Amygdala (tissue), 56 donors: Measurements from ENCODE around the gene DOLPP1.
A peak's percentile ranks its signal among the peaks of the same experiment; 100 is the strongest.

Experiments
- DNase-seq, 56 donors: peaks; one replicate each; lab custom pipeline; 2025; lab: John Stamatoyannopoulos, UW

DOLPP1 gene

DNA sequence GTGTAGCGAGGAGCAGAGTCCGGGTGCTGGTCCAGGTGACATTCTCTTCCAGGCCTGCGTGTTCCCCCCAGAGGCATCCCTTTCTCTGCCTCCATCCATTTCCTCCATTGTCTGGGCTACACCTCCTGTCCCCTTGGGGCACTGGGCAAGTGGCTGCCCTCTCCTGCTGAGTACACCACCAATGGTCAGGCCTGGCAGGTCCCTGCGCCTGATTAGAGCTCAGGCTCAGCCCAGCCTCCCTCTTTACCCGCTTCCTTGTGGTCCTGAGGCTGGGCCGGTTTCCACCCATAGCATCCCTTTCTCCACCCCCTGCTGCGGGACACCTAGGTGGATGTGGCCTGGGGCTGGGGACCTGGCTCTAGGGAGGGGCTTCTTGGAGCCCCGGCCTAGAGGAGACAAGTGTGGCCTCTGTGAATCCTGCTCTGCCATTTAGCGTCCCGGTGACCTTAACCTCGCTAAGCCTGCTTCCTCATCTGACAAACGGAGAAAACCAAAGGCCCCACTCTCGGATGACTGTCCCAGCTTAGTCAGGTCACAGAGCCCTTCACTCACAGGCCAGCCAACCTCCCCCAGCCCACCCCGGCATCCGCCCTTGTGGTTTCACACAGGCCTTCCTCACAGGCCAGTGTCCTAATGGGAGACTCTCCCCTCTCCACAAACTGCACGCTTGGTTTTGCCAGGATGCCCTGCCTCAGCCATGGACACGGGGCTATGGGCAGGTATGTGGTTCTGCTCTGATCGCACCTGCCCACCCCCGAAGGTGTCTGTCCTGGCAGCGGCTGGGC is 12.9 kb downstream of the DOLPP1 start:
- no peak for DNase-seq

DNA sequence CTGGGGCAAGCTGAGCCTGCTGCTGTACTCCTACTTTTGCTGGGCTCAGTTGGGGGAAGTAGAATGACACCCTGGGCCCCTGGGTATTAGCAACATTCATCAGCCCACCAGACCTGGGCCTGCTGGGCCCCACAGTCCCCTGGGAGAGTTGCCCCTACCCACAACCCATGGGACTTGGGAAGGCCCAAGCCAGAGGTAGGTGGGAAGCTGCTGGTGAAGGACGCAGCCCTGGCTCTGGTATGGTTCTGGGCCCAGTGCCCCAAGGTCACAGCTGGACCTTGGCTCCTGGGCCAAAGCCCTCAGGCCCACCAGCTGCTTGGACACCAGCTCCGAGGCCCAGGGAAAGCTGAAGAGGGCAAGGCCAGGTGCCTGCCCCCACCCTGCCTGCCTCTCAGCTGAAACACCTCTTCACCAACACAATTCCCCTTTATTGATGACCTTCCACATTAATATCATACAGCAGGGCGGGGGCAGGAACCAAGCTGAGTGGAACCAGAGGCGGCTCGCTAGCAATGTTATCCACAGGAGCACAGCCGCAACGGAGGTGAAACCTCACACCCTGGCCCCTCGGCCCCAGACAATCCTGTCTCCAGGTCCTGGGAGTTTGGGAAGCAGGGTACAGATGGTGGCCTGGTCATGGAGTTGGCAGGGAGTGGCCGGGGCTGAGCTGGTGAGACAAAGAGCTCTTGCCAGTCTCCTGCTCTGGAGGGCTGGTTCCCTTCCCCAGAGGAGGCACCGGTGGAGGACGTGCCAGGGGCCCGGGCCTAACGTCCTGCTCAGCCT is 13.7 kb downstream of the DOLPP1 start:
- no peak for DNase-seq

DNA sequence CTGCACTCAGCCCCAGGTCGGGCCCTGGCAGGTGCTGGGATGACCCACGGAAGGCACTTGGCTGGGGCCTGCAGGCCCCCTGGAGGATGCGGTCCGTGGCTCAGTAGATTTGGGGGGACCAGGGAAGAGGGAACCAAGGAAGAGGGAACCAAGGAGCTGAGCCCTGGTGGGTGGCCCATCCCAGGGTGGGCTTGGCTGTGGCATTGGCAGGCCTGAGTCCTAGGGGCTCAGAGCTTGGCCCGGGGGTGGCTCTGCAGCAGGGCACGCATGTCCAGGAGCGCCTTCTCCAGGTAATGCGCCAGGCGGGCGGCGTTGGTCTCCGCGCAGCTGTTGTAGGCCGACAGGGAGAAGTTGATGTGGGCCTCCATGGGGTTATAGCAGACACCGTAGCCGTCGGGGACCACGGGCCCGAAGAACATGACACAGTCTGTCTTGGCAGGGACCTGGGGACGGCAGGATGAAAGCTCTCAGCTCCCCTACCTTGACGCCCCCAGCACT is 14.3 kb downstream of the DOLPP1 start:
- DNase-seq: no peak

DNA sequence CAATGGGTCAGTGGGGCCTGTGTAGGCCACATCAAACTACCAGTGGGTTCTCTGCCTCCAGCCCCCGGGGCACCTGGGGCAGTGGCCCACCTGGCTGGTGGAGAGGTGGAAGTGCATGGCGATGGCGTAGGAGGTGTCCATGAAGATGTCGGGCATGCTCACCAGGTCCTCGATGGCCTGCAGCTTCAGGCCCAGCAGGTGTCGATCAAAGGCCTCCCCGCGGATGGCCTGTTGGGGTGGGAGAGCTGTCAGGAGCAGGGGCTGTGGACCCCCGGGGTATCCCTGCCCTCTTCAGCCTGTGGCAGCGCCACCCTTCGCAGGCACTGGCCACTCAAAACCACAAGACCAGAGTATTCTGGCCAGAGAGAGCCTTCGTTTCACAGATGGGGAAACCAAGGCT is 15.0 kb downstream of the DOLPP1 start:
- DNase-seq: no peak

DNA sequence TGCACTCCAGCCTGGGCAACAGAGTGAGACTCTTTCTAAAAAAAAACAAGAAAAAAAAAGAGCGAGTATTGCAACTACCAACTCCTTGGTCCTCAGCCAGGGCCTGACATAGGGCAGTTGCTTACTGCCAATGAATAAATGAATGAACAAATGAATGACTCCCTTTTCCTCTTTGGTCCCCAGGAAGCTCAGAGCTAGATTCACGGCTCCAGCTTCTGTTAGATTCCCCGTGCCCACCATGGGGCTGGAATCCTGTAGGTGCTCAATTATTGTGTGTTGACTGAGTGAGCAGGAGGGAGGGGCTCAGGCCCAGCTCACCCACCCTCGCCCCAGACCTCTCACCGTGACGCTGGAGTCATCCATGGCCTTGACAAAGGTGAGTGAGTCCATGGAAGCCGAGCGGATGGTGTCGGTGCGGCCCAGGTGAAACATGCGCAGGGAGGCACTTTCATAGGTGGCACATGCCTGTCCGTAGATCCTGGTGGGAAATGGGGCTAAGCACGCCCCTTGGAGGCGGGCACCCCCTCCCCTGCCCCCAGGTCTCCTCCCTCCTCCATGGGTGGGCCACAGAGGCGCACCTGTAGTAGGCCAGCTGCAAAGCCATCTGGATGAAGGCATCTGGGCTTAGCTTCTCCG is 16.9 kb downstream of the DOLPP1 start:
- DNase-seq: no peak

DNA sequence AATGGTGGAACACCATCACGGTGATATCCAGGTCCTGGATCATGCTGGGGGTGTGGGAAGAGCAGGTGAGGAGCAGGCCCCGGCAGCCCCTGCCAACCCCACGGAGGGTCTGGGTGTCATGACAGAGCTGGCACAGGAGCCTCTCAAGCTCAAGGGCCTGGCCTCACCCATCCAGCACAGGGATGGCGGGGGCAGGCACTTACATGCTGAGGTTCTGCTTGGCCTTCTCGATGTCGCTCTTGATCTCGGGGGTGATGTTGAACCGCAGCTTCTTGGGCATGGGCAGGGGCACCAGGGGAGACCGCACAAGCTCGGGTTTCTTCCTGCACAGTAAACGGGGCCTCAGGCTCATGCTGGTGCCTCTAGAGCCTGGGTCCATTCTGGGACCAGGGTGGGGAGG is 17.4 kb downstream of the DOLPP1 start:
- DNase-seq: no peak

DNA sequence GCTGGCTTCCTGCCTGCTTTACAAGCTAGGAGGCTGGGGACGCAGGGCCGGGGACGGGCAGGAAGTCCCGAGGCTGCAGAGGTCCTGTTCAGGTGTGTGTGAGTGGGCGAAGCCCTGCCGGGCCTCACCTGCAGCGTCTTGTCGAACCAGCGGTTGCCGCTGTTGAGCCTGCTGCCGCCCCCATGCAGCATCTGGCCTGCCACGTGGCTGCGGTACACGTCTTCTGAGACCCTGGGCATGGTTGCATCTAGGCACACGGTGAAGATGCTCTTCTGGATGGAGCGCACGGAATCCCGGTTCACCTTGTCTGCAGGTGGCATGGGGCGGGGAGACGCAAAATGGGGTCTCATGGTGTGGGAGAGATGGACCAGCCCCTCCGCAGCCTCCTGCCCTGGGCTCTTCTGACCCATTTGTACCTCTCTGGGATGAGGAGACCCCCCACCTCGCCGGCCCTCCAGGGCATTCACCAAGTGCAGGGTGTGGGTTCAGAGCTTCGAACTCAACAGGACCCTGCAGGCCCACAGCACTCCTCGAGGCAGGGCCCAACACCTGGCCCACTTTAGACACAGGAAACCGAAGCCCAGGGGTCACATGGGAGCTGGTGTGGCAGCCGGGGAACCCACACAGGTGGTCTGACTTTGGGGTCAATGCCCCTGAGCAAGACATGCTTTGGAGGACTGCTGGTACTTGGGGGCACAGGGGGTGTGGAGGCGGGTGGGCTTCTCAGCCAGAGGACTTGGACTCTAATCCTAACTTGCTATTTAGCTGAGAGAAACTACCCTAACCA is 19.7 kb downstream of the DOLPP1 start:
- DNase-seq: no peak

DNA sequence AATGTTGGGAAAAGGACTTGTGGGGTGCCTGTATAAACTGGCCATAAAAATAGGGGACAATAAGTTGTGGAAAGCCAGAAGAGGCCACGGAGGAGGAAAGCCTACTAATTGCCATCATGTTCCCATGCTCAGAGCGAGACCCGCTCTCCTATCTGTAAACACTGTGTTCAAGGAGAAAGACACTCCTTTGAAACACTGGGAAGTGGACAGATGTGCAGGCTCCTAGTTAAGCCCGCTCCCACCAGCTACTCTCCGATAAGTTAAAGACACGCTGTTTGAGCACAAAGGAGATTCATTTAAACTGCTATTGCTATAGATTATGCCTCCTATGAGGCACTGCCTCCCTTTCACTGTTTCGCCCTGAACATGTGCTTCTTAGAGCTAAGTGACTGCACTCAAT is 20.4 kb downstream of the DOLPP1 start:
- DNase-seq: no peak

DNA sequence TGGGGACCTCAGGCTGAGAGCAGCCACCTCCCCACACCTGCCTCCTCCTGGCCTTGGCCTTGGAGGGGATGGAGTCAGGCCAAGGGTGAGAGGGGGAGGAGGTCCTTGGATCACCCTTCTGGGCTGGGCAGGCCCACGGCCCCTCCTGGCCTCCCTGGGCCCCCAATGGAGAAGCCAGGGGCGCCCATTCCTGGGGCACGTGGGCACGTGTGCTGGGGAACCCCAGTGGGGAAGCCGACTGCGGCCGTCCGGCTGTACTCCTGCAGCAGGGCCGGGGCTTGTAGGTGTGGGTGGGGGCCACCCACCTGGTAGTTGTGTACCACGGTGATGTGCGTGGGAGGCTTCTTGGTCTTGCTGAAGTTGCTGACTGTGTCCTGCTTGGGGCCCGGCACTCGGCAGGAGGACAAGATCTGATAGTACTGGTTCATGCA is 21.2 kb downstream of the DOLPP1 start:
- no peak for DNase-seq

DNA sequence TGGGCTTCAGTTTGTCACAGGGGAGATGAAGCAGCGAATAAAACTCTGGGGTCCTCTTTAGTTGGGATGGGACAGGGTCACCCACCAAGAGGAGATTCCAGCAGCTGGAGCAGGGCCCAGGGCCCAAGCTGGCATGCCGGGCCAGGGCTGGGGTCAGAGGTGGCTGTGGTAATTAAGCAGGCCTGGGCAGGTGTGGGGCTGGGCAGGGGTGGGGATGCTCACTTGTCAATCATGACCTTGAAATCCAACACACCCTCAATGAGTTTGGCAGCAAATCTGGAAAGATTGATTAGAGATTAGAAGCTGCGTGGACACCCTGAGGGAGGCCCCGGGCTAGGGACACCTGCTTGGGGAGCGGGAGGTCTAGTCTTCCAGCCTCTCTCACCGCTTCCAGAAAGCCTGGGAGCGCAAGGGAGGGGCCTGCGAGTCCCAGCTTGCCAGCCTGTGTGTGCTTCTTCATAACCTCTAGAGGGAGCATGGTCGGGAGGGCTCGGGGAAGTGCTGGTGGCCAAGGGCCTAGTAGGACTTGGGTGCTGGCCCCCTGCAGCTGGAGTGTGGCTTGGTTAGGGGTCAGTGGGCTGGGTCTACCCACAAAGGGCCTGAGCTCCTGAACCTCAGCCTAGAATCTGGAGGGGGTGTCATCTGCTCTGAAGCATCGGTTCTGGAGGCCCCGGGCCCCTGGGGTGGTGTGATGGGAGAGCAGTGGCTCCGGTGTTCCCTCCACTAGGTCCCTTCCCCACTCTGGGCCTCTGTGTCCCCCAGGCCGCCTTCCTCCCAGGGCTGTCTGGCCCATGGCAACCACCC is 22.1 kb downstream of the DOLPP1 start:
- DNase-seq: peak in 23 of 56 donors; percentile 4 to 49 (median 21)

DNA sequence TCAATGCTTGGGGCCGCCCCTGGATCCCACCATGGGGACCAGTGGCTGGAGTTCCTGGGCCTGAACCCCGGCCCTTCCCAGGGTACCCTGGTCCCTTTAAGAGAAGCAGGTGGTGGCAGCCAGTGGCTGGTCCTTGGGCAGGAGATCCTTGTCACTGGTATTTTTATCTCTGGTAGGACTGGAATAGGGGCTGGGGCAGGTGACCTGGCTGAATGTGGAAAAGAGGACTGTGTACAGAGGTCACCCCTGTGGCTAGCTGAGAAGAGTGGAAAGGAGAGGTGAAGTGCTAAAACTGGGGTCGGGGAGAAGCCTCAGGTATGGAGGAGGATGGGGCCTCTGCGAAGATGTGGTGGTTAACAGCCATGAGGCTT is 22.7 kb downstream of the DOLPP1 start:
- DNase-seq: no peak

DNA sequence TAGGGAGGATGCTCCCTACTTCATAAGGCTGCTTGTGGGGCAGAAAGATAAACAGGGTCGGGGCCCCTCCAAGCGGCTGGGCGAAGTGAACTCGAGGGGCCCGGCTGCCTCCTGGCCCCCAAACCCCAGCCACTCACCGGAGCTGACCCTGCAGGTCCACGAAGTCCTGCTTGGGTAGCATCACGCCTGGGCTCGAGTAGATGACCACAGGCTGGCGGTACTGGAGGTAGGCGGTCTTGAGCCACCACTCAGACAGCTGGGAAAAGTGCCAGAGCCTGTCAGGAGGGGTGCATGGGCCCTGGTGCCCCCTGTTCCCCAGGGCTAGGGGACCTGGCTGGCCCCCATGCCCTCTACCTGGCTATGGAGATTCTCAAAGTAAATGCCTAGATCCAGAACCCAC is 23.1 kb downstream of the DOLPP1 start:
- no peak for DNase-seq

DNA sequence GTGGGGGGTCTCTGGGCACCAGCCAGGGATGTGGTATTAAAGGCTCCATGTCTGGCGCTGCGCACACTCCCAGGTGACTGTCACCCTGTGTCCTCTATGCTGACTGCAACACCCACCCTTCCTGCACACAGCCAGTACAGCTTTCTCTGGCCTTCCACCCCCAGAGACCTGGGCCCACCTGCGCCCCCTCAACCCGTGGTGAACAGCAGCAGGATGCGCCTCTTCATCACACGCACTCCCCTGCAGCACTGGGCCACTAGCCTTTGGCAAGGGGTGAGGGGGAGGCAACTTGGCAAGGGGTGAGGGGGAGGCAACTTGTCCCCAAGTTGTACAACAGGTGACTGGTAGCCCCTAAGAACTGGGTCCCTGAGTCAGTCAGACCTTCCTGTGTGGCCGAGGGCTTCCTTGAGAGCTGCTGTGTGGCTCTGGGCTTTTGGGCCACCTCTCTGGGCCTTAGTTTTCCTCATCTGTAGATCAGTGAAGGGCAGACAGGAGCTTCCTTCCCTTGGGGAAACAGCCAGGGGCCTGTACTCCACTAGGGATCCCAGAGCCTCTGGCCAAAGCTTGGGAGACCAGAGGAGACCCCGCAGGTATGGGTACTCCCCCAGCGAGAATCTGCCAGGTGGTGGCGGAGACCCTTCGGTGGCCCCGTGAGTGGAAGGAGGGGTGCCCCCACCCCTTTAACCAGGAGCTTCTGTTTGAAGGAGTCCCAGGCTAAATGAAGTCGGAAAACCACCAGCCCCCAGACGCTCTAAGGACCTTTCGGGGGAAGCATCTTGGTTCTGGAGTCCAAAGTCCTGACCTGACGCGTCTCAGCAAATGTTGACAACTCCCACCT is 25.2 kb downstream of the DOLPP1 start:
- no peak for DNase-seq

DNA sequence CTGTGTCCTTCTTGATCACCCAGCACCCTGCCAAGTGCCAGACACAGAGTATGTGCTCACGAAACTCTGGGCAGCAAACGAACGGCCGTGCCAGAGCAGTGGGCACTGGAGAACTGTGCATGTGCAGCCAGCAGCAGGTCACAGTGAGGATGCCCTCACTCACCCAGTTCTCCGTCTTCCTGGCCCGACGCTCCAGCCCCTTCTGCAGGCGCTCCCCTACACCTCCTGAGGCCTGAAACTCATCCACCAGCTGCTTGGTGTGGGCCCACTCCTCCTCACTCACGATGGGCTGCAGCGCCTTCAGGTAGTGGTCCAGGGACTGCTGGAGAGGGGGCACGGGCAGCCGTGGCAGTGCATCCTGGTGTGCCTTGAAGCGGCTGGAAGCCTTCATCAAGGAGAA is 26.7 kb downstream of the DOLPP1 start:
- DNase-seq: no peak

DNA sequence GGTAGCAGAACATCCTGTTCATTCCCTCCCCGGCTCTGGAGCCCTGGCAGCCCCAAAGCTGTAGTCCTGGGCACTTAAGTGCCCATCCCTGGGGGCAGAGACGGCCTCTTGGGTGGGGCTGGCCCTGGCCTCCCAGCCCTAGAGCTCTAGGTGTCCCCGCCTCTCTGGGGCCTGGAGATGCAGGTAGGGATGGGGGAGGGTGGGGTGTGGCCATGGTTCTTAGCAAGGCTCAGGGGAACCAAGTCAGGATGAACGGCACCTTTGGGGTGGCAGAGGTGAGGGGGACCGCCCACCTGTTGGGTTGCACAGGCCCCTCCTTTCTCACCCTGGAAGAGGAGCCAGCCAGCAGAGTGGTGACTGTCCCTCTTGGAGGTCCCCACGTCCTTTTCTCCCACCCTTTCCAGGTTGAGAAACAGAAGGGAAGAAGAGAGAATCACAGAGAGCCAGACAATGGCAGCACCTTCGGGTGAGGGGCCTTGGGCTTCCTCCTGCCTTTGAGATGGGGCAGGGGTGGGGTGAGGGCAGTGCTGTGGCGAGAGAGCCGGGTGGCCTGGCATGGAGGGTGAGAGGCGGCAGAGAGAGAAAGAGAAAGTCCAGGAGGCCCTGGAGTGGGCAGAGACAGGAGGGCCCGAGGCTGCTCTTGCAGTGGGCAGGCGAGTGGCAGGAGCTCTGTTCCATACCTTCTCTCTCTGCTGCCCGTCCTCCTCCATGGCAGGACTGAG is 27.3 kb downstream of the DOLPP1 start:
- no peak for DNase-seq

DNA sequence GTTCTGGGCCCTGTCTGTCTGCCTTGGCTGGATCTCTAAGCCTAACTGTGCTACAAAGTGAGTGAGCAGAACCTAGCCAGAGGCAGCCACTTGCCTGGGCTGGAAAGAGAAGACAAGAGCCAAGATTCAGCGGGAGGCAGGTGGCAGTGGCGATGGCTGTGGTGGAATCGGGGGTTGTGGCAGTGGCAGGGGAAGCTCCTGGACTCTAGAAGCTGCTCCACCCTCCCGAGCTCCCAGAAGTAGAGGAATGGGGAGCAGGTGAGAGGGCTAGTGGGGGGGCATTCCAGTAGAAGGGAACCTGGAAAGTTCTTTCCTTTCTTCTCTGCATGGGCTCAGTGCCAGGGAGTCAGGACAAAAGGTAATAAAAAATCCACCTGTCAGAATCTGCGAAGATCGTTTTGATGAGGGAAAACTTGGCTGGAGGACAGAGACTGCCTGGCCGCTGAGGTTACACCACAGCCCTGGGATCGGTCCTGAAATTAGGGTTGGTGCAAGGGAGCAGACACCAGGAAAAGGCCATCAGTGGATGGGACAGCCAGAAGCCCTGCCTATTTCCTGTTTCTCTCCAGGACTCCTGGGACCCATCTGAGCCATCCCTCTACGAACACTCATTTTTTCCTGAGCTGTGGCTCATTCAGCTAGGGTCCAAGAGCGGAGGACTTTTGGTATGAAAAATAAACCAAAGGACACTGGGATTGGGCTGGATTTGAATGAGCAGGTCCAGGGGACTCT is 28.1 kb downstream of the DOLPP1 start:
- no peak for DNase-seq

DNA sequence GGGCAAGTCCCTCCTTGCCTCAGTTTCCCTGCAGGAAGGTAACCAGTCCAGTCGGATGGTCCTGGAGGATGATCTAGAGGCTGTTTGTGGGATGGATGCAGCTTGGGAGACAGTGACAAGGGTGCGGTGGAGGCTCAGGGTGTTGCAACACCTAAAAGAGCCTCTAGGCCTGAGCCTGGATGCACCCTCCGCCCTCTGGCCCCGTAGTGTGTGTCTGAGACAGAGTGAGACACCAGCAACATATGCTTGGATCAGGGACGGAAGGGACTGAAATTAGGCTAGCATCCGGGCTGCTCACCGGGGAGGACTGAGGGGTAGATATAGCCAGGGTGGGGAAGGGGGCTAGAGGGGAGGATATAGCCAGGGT is 28.6 kb downstream of the DOLPP1 start:
- DNase-seq: no peak
